Activated T-cell treated with anti-CD3 and anti-CD28 coated beads, Interleukin-2, amount 50 U/mL, for 4 hours (primary cell): ENCODE data around the gene LHFPL2. TPM values are rescaled to one million over a fixed set of nuclear protein-coding genes. Genes with fewer than 3 reads are reported as not detected.
"Not testable (repeated sequence)": the region's sequence is repeated elsewhere in the genome, so short reads cannot be mapped to it uniquely, and the experiment has no call there.

Source experiments
- ATAC-seq, 2 donors: fragments of 200-7000 bp; cut with Tn5 transposase; one replicate each; pipeline ENCODE4 v1.10.0; 2021
- DNase-seq: peaks from one replicate; pipeline ENCODE4 v3.0.0-alpha.2; 2020
- H3K27me3 Mint-ChIP-seq: one replicate; pipeline ENCODE4 v1.8.0; 2021; ENCODE audit warnings: low read depth, mixed read lengths
- H3K36me3 Mint-ChIP-seq: one replicate; pipeline ENCODE4 v1.8.0; 2022; ENCODE audit warnings: mixed read lengths; ENCODE audit not compliant: insufficient read depth
- H3K4me1 Mint-ChIP-seq: one replicate; pipeline ENCODE4 v1.8.0; 2021; ENCODE audit warnings: low read depth, mixed read lengths
- H3K4me3 Mint-ChIP-seq: one replicate; pipeline ENCODE4 v1.8.0; 2021; ENCODE audit warnings: mild to moderate bottlenecking, moderate library complexity, mixed read lengths
- H3K9me3 Mint-ChIP-seq: one replicate; pipeline ENCODE4 v1.8.0; 2021; ENCODE audit warnings: mixed read lengths
- total RNA-seq, 3 donors: library from RNA; stranded (reverse); gene quantifications; one replicate each; pipeline ENCODE4 v1.2.1, GENCODE V29; 2021

The LHFPL2 gene
- total RNA-seq, 3 donors from 2014 or later: 0.22 to 0.69 (median 0.23) TPM

GRCh38 chr5:78627175-78627574 is 21.4 kb downstream of the LHFPL2 start:
- peaks cover 10% of the 10 kb centered on the region for H3K27me3 Mint-ChIP-seq
- ATAC-seq (no peak), DNase-seq (no peak)
- H3K36me3 Mint-ChIP-seq: no peaks in the 10 kb centered on the region
- no peak overlapping the region for H3K4me3 Mint-ChIP-seq
- no peaks in the 10 kb centered on the region for H3K9me3 Mint-ChIP-seq
- no peaks in the 10 kb centered on the region for H3K4me1 Mint-ChIP-seq

- Mint-ChIP-seq H3K27me3 (peaks cover 6% of the 10 kb centered on the region), H3K4me1 (no peaks in the 10 kb centered on the region)
- no peak for ATAC-seq
These were observed 22.5 kb downstream of the LHFPL2 start for GRCh38 chr5:78626009-78626571.

GRCh38 chr5:78624992-78625391 is 23.6 kb downstream of the LHFPL2 start:
- peaks cover 3% of the 10 kb centered on the region for H3K9me3 Mint-ChIP-seq
- no peaks in the 10 kb centered on the region for H3K4me1 Mint-ChIP-seq

More at GRCh38 chr5:78626009-78626571, 22.5 kb downstream of the LHFPL2 start:
- Mint-ChIP-seq H3K4me3 (no peak overlapping the region), H3K36me3 (no peaks in the 10 kb centered on the region), H3K9me3 (no peaks in the 10 kb centered on the region)
- no peak for DNase-seq

GRCh38 chr5:78624011-78624541 is 24.5 kb downstream of the LHFPL2 start:
- Mint-ChIP-seq H3K4me3 (no peak overlapping the region), H3K9me3 (peaks cover 3% of the 10 kb centered on the region), H3K4me1 (no peaks in the 10 kb centered on the region), H3K27me3 (peaks cover 6% of the 10 kb centered on the region), H3K36me3 (no peaks in the 10 kb centered on the region)
- ATAC-seq: no peak
- DNase-seq: no peak

More at GRCh38 chr5:78624992-78625391, 23.6 kb downstream of the LHFPL2 start:
- ATAC-seq (no peak), DNase-seq (no peak)
- no peak overlapping the region for H3K4me3 Mint-ChIP-seq
- no peaks in the 10 kb centered on the region for H3K36me3 Mint-ChIP-seq
- H3K27me3 Mint-ChIP-seq: peaks cover 6% of the 10 kb centered on the region

- no peaks in the 10 kb centered on the region for H3K36me3 Mint-ChIP-seq
- ATAC-seq: no peak
These were observed 26.1 kb downstream of the LHFPL2 start for GRCh38 chr5:78622302-78622971.

GRCh38 chr5:78621291-78621738 is 27.3 kb downstream of the LHFPL2 start:
- Mint-ChIP-seq H3K27me3 (peaks cover under 1% of the 10 kb centered on the region), H3K9me3 (peaks cover 3% of the 10 kb centered on the region), H3K4me1 (no peaks in the 10 kb centered on the region), H3K4me3 (no peak overlapping the region), H3K36me3 (no peaks in the 10 kb centered on the region)
- no peak for DNase-seq
- no peak for ATAC-seq

More at GRCh38 chr5:78622302-78622971, 26.1 kb downstream of the LHFPL2 start:
- no peak overlapping the region for H3K4me3 Mint-ChIP-seq
- no peak for DNase-seq
- peaks cover 3% of the 10 kb centered on the region for H3K9me3 Mint-ChIP-seq
- H3K27me3 Mint-ChIP-seq: peaks cover 6% of the 10 kb centered on the region
- no peaks in the 10 kb centered on the region for H3K4me1 Mint-ChIP-seq

- H3K9me3 Mint-ChIP-seq, H3K27me3 Mint-ChIP-seq, H3K36me3 Mint-ChIP-seq, H3K4me1 Mint-ChIP-seq, DNase-seq, ATAC-seq, H3K4me3 Mint-ChIP-seq: not testable (repeated sequence)
These were observed 28.5 kb downstream of the LHFPL2 start for GRCh38 chr5:78620119-78620518.

GRCh38 chr5:78618303-78618702 is 30.3 kb downstream of the LHFPL2 start:
- Mint-ChIP-seq H3K9me3 (peaks cover 3% of the 10 kb centered on the region), H3K36me3 (no peaks in the 10 kb centered on the region), H3K4me3 (no peak overlapping the region), H3K27me3 (peaks cover 3% of the 10 kb centered on the region), H3K4me1 (no peaks in the 10 kb centered on the region)
- ATAC-seq: no peak
- no peak for DNase-seq

GRCh38 chr5:78615697-78616096 is 32.9 kb downstream of the LHFPL2 start:
- no peak for ATAC-seq
- Mint-ChIP-seq H3K36me3 (no peaks in the 10 kb centered on the region), H3K4me1 (no peaks in the 10 kb centered on the region), H3K27me3 (peaks cover 5% of the 10 kb centered on the region), H3K9me3 (peaks cover 3% of the 10 kb centered on the region), H3K4me3 (no peak overlapping the region)
- no peak for DNase-seq

- no peak for ATAC-seq
- H3K27me3 Mint-ChIP-seq: peaks cover 6% of the 10 kb centered on the region
These were observed 33.8 kb downstream of the LHFPL2 start for GRCh38 chr5:78614816-78615215.

GRCh38 chr5:78613756-78614155 is 34.8 kb downstream of the LHFPL2 start:
- H3K36me3 Mint-ChIP-seq: no peaks in the 10 kb centered on the region
- H3K27me3 Mint-ChIP-seq: peaks cover 6% of the 10 kb centered on the region
- no peaks in the 10 kb centered on the region for H3K9me3 Mint-ChIP-seq
- no peak overlapping the region for H3K4me3 Mint-ChIP-seq
- no peaks in the 10 kb centered on the region for H3K4me1 Mint-ChIP-seq
- ATAC-seq: no peak
- DNase-seq: no peak

More at GRCh38 chr5:78614816-78615215, 33.8 kb downstream of the LHFPL2 start:
- H3K4me3 Mint-ChIP-seq: no peak overlapping the region
- H3K9me3 Mint-ChIP-seq: no peaks in the 10 kb centered on the region
- DNase-seq: no peak
- no peaks in the 10 kb centered on the region for H3K36me3 Mint-ChIP-seq
- H3K4me1 Mint-ChIP-seq: no peaks in the 10 kb centered on the region

GRCh38 chr5:78613151-78613533 is 35.4 kb downstream of the LHFPL2 start:
- H3K27me3 Mint-ChIP-seq: peaks cover 6% of the 10 kb centered on the region
- ATAC-seq: no peak
- no peaks in the 10 kb centered on the region for H3K9me3 Mint-ChIP-seq
- no peaks in the 10 kb centered on the region for H3K4me1 Mint-ChIP-seq
- DNase-seq: no peak
- no peak overlapping the region for H3K4me3 Mint-ChIP-seq
- no peaks in the 10 kb centered on the region for H3K36me3 Mint-ChIP-seq

- Mint-ChIP-seq H3K27me3 (peaks cover 6% of the 10 kb centered on the region), H3K4me1 (no peaks in the 10 kb centered on the region), H3K4me3 (no peak overlapping the region), H3K9me3 (no peaks in the 10 kb centered on the region), H3K36me3 (no peaks in the 10 kb centered on the region)
- DNase-seq: no peak
- no peak for ATAC-seq
These were observed 36.1 kb downstream of the LHFPL2 start for GRCh38 chr5:78612227-78613150.

GRCh38 chr5:78611126-78611605 is 37.4 kb downstream of the LHFPL2 start:
- no peak for DNase-seq
- Mint-ChIP-seq H3K4me3 (no peak overlapping the region), H3K9me3 (no peaks in the 10 kb centered on the region), H3K4me1 (no peaks in the 10 kb centered on the region), H3K36me3 (no peaks in the 10 kb centered on the region), H3K27me3 (peaks cover 4% of the 10 kb centered on the region)
- no peak for ATAC-seq
